ENCODE measurements around the gene IAPP.

GRCh38 chr12:21370845-21371449 lies 1.8 kb upstream of the IAPP start:
- TF ChIP-seq CTCF (IDR thresholded peaks at IDR 0.05) (no peak), POLR2AphosphoS5 (IDR thresholded peaks at IDR 0.05) (no peak), POLR2A (IDR thresholded peaks at IDR 0.05) (no peak)

Data from suprapubic skin (tissue), 4 donors.